Bronchial epithelial cell (primary cell): ENCODE results near the gene RASGEF1B. TPM values are rescaled to one million over a fixed set of nuclear protein-coding genes. Genes with fewer than 3 reads are reported as not detected.

ENCODE experiments used
- DNase-seq: peaks from one replicate; pipeline ENCODE4 v3.0.0-alpha.2; 2010; ENCODE audit warnings: low read depth
- FAIRE-seq: peaks from 2 replicates; lab custom pipeline; 2011; peaks lifted over from hg19 to GRCh38; lab: Jason Lieb, UNC
- H3K27me3 ChIP-seq: 2 replicates; pipeline ENCODE4 v1.5.1; 2011; ENCODE audit warnings: low read length; ENCODE audit not compliant: control insufficient read depth, insufficient read depth
- H3K36me3 ChIP-seq: 2 replicates; pipeline ENCODE4 v1.5.1; 2011; ENCODE audit warnings: low read length; ENCODE audit not compliant: control insufficient read depth, insufficient read depth
- H3K4me3 ChIP-seq: 2 replicates; pipeline ENCODE4 v1.5.1; 2011; ENCODE audit warnings: mild to moderate bottlenecking, low read depth, low read length, control low read depth
- total RNA-seq: library from RNA; depleted of rRNA; stranded (reverse); fragments of >200 nt; gene quantifications from 2 replicates; pipeline ENCODE4 v1.2.1, GENCODE V29; 2014
- TF ChIP-seq, protein P1 (sequence below): IDR thresholded peaks from 2 replicates; pipeline ENCODE4 v1.5.1; 2011; ENCODE audit warnings: mild to moderate bottlenecking, moderate library complexity, low read length, control low read depth, inconsistent platforms; ENCODE audit not compliant: insufficient read depth, severe bottlenecking

Gene RASGEF1B
- total RNA-seq, 1 donor from 2014 or later = 2.6 TPM

DNA sequence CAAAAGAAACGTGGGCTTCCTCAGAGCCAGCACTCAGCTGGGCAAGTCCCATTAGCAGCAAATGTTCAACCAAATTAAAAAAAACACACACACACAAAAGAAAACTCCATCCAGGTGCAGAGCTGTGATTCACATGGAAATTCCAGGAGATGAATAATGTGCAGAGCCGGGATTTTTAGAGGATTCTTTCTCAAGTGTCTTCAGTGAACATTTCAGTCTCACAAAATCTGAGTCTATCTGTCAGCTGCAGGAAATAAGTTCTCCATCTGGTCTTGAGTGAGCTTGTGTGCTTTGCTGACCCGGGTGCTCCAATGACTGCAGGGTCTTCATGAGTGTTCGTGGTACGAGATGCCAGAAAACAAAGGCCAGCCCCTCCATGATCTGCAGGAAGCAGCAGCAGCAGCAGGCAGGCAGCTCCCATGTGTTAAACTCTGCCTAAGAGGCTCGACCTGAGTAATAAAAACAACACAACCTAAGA lies 44.3 kb downstream of the RASGEF1B start:
- FAIRE-seq (no peak), DNase-seq (peak; percentile 91)
- Histone ChIP-seq H3K4me3 (no peak overlapping the region), H3K27me3 (no peaks in the 10 kb centered on the region), H3K36me3 (no peaks in the 10 kb centered on the region)
- TF ChIP-seq, protein P1, sequence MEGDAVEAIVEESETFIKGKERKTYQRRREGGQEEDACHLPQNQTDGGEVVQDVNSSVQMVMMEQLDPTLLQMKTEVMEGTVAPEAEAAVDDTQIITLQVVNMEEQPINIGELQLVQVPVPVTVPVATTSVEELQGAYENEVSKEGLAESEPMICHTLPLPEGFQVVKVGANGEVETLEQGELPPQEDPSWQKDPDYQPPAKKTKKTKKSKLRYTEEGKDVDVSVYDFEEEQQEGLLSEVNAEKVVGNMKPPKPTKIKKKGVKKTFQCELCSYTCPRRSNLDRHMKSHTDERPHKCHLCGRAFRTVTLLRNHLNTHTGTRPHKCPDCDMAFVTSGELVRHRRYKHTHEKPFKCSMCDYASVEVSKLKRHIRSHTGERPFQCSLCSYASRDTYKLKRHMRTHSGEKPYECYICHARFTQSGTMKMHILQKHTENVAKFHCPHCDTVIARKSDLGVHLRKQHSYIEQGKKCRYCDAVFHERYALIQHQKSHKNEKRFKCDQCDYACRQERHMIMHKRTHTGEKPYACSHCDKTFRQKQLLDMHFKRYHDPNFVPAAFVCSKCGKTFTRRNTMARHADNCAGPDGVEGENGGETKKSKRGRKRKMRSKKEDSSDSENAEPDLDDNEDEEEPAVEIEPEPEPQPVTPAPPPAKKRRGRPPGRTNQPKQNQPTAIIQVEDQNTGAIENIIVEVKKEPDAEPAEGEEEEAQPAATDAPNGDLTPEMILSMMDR = no peak

DNA sequence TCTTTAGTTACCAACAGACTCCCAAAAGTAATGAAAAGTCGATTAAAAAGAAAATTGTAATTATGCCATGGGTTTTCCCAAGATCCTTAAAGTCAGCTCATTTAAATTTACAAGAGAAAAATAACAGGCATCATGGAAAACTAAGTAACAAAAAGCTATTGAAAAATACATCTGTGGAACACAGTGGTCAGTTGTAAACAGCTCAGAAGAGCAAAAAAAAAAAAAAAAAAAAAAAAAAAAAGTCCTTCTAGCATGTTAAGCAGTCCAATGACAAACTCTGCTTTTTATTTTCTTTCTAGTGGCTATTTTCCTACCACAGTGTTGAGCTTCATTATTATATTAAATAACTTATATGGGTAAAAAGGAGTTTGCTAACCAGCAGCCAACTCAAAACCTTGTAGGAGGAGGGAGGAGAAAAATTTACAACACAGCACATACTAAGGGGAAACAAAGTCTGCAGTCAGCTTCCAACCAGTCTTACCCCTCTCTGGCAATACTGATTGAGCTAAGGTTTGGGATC lies 44.9 kb downstream of the RASGEF1B start:
- FAIRE-seq (no peak), DNase-seq (no peak)
- H3K27me3 ChIP-seq = no peaks in the 10 kb centered on the region
- no peaks in the 10 kb centered on the region for H3K36me3 ChIP-seq
- TF ChIP-seq, protein P1 = no peak
- no peak overlapping the region for H3K4me3 ChIP-seq

DNA sequence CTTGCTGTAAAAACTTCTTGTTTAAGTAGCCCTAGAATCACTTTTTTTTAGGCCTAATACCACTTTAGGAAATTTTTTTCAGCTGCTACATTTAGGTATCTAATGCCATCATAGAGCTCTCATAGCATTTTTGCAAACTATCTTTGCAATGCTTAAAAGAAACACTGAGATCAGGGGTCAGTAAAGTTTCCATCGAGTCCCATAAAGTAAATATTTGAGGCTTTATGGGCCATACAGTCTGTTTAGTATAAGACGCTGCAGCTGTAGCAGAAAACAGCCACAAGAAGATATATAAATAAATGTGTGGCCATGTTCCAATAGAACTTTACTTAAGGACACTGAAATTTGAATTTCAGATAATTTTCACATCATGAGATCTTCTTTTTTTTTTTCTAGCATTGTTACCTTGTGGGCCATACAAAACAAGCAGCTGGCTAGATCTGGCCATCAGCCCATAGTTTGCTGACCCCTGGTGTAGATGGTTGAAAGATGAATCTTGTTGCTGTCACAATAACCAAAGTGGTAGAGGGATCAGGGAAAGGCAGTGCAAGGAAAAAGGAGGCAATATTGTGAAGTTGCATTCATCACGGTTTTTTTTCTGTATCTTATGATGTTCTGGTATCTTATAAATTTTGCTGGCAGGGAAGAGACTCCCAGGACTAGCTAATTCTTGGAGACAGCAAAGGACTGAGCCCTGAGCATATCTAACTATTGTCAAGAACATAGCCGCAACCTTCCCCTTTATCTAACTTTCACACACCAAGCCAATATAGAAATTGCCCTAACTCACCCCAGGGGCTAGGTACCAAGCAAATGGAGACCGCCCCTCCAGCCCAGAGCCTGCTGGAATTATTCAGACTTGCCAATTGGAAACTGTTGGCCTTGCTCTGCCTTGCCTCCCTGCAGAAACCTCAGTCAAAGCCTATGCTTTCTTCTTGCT lies 46.6 kb downstream of the RASGEF1B start:
- H3K4me3 ChIP-seq = no peak overlapping the region
- no peaks in the 10 kb centered on the region for H3K36me3 ChIP-seq
- TF ChIP-seq, protein P1 = no peak
- FAIRE-seq (no peak), DNase-seq (no peak)
- no peaks in the 10 kb centered on the region for H3K27me3 ChIP-seq

DNA sequence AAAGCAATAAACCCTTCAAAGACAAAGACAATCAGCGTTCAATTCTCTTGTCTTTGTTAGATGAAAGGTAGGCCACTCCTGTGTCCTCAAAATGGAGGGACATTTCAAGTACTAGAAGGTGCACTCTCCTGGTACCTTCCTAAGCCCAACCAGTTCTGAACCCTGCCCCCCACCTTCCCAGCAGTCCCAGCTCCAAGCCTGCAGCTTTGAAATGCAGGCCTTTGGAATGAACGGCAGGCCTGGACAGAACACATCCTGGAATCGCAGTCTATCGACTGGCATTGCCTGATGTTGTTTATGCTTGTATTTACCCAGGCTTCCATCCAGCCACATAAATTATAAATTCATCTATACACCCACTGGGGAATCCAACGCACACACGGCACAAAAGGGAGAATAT lies 47.4 kb downstream of the RASGEF1B start:
- peak; percentile 18 for FAIRE-seq
- peak; percentile 67 for DNase-seq
- no peaks in the 10 kb centered on the region for H3K27me3 ChIP-seq
- H3K36me3 ChIP-seq = no peaks in the 10 kb centered on the region
- TF ChIP-seq, protein P1 = no peak
- H3K4me3 ChIP-seq = no peak overlapping the region

DNA sequence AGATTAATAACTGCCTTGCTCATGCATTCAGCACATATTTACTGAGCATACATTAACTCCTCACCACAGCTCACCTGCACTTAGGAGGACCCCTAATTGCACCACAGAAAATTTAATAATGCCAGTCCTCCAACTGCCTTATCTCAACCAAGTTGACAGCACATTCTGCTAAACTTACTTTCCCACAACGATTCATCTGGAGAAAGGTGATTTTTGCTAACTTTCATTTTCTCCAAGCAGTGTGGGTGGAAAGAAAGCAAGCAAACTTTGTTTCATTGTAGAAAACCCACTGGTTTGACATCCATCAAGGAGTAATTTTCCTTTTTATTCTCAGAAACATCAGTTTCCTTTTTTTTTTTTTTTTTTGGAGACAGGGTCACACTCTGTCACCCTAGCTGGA lies 49.1 kb downstream of the RASGEF1B start:
- DNase-seq = no peak
- Histone ChIP-seq H3K27me3 (no peaks in the 10 kb centered on the region), H3K4me3 (no peak overlapping the region), H3K36me3 (no peaks in the 10 kb centered on the region)
- FAIRE-seq = no peak
- TF ChIP-seq, protein P1 = no peak
